SIG-M5 (cell line): Measurements from ENCODE around the gene ASCL4.

ENCODE experiments used
- DNase-seq: peaks from one replicate; lab custom pipeline; 2025; lab: John Stamatoyannopoulos, UW

The ASCL4 gene

DNA sequence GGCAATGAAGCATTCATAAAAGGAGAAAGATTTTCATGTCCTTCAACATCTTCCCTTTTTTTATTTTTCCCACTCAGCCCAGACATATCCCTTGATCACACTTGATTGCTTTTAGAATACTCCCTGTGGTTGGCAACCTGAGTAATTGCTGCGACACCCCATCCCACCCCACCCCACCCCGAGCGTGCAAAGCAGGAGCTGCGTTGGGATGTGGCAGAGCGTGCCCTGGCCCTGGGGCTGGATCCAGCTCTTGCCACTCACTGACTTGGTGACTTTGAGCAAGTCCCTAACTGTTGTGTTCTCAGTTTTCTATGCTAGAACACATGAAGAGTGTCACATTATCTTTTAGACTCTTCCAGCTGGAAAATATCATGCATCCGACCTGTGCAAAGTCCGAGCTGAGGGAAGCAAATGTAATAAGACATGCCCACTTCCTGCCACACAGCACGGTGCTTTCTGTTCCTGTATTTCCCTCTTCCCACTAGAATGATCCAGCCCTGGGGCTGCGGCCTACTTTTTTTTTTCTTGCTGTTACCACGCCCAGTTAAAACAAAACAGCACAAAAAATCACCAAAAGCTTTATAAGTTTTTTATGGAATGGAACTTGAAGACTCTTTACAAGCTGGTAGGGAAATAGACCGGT, 4.0 kb downstream of the ASCL4 start:
- no peak for DNase-seq

DNA sequence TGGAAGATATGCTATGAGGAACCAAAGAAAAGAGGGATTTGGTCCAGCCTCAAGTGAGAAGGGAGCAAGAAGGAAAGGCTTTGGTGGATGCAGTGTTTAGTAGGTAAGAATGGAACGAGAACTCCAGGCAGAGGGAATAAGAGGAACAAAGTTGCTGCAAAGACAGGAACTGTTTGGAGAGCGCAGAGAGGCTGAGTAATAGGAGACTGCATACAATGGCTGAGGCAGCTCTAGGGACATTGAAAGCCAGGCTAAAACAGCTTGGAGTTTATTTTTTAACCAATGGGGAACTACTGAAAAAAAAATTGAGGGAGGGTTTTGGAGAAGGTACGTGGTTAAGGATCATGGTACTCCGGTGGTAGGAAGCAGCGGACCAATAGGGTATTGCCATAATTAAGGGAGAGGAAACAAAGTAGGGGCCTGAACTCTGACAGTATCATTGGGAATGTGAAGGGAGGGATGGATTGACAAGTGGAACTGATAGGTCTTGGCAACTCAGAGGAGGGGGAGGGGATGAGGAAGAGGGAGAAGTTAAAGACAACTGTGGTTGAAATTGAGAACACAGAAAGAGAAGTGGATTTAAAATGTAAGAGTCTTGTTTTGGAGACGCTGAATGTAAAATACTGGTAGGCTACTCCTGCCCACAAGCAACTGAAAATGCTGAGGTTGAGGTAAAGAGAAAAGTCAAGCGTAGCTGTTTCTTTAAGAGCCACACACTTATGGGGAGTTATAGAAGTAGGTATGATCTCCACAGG, 4.8 kb downstream of the ASCL4 start:
- peak; percentile 48 for DNase-seq

- DNase-seq = no peak
Observed at GRCh38 chr12:107780298-107780697, 5.8 kb downstream of the ASCL4 start.

DNA sequence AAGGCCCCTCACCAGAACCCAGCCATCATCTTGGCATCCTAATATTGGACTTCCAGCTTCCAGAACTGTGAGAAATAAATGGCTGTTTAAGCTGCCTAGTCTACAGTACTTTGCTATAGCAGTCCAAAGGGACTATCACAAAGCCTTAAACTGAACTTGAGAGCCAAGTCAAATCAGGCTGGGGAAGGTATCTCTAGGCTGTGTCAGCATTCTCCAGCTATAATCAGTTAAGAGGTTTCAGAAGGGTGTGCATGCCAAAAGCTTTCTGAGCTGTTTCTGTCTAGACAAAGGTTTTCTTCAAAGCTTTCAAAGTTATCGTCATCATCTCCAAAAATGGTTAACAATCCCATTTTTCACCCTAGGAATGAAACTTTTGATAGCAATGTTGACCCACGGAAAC, 7.6 kb downstream of the ASCL4 start:
- no peak for DNase-seq

GRCh38 chr12:107783406-107784376, 9.2 kb downstream of the ASCL4 start:
- DNase-seq = no peak

GRCh38 chr12:107788281-107788680, 13.8 kb downstream of the ASCL4 start:
- DNase-seq = no peak

DNA sequence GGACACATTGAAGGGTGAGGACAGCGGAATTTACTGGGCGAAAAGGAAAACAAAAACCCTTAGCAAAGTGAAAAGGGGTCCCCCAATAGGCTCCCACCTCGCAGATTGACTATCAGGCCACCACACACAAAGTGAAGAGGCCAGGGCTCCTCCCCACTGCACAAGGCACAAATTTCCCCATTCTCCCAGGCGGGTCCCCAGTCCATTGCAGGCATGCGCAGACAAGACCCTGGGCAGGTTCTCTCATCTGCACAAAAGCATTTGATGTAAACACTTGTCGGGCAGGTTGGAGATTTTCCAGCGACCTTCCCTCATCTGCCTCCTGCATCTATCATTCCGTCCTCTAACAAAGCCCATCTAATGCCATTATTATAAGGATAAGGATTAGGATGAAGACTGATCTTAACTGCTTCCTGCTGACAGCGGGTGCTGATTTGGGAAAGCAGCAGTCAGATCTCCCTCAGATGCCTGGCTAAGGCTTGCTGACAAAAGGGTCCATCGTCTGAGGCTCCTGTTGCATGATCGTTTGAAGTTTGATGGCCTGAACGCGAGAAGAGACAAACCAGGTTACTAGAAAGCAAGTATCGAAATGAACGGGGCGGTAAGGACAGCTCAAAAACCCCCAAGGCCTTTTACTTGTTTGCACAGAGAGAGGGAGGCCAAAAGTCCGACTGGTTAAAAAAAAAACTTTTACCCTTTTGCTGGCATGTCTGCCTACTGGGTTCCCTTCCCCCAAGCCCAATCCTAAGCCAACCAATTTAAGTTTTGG, 14.4 kb downstream of the ASCL4 start:
- no peak for DNase-seq

GRCh38 chr12:107791465-107792089, 17.1 kb downstream of the ASCL4 start:
- no peak for DNase-seq

GRCh38 chr12:107794451-107794850, 19.9 kb downstream of the ASCL4 start:
- no peak for DNase-seq

GRCh38 chr12:107798580-107798979, 24.1 kb downstream of the ASCL4 start:
- no peak for DNase-seq

DNA sequence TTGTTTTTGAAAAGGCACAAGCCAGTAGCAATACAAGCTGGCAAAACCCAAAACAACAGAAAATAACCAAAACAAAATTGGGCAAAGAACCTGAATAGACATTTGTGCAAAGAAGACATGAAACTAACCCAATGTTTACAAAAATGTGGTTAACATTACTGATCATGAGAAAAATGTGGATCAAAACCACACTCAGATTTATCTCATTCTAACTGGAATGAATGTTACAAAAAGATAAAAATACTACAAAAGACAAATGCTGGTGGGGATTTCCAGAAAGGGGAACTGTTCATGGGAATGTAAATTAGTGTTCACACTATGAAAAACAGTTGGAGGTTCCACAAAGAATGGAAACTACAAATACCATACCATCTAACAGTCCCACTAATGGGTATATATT, 26.6 kb downstream of the ASCL4 start:
- no peak for DNase-seq

DNA sequence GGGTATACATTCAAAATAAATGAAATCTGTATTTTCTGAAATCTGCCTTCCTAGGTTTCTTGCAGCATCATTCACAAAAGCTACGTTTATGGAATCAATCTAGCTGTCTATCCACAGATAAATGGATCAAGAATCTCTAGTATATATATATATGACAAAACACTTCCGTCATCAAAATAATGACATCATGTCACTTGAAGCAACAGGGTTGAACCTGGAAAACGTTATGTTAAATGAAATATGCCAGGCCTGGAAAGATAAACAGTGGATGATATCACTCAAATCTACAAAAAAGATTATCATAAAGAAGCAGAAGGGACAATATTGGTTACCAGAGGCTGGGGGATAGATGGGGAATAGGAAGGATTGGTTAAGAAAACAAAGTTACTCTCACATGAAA, 28.6 kb downstream of the ASCL4 start:
- no peak for DNase-seq

GRCh38 chr12:107805488-107806180, 31.1 kb downstream of the ASCL4 start:
- DNase-seq = no peak

DNA sequence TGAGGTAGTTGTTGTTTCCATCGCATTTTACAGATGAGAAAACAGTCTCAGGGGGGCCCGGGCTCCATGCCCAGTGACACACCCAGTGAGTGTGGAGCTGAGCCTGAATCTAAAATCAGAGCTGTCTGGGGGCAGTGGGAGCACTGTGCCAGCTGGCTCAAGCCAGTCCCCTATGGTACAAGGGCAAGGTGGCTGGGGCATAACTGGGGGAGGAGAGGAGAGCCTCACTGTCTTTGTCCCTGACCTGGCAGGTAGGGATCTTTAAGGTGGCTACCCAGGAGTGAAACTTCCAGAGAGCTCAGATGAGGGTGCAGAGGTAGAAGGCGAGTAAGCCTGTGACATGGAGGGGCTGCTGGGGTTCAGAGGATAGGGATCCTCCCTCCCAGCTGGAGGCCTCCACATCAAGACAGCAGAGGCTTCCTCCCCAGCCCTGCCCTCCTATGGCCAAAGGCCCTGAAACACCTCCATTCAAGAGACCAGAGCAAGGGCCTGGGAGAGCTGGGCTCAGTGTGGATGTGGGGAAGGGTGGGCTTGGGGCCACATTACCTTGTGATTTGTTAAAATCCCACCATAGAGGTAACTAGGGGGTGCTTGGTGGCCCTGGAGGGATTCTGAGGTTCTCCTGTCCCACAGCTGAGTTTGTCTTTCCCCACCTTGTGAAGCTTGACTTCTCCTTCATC, 33.1 kb downstream of the ASCL4 start:
- DNase-seq = no peak

GRCh38 chr12:107817250-107817649, 42.7 kb downstream of the ASCL4 start:
- DNase-seq = no peak

DNA sequence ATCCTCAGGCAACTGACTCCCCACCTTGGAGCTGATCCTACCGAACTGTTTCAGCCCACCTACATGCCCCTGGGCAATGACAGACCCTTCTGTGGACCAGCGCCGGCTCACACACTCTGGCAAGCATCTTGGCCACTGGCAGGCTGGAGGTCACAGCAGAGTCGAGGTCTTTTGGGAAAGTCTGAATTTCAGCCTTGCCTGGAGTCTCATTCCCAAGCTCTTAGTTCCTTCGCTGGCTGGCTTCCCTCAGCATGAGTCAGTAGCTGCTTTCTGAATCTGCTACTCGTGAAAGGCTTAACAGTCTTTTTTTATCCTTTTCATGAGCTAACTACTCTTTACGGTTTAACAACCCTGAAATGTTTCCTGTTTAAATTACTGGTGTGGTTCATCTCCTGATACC, 44.5 kb downstream of the ASCL4 start:
- no peak for DNase-seq

- no peak for DNase-seq
Observed at GRCh38 chr12:107822356-107822755, 47.9 kb downstream of the ASCL4 start.
